ENCODE results near the gene OR51A4.
"Not testable (repeated sequence)": the region's sequence is repeated elsewhere in the genome, so short reads cannot be mapped to it uniquely, and the experiment has no call there.

OR51A4 gene, protein sequence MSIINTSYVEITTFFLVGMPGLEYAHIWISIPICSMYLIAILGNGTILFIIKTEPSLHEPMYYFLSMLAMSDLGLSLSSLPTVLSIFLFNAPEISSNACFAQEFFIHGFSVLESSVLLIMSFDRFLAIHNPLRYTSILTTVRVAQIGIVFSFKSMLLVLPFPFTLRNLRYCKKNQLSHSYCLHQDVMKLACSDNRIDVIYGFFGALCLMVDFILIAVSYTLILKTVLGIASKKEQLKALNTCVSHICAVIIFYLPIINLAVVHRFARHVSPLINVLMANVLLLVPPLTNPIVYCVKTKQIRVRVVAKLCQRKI

GRCh38 chr11:4947505-4947904 lies at the start of gene OR51A4:
OR51A4 (minus strand) TSS chr11:4947605; CDS start chr11:4947100, 505 bp downstream.
- DNase-seq = no peak

- DNase-seq = no peak
Observed at GRCh38 chr11:4994551-4994950, 47.1 kb upstream of the OR51A4 start, which contains the start of gene OR51L1. OR51L1 (plus strand) TSS chr11:4994851; CDS start chr11:4998983, 4,132 bp downstream.

DNA sequence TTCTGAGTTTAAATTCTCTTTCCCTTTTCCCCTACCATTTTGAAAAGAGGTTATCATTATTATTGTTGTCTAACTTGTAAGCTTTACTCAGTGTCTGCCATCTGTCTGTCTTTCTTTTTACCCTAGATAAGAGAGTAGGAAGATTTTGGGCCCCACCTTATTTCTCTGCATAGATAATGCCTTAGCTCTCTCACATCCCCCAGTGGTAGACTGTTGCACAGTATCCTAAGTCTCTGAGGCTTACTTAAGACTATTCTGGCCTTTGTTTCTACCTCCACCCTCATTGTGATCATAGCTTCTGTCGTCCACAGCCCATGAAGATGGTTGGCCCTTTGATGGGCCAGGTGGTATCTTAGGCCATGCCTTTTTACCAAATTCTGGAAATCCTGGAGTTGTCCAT lies 43.7 kb upstream of the OR51A4 start:
- no peak for DNase-seq

- DNase-seq = no peak
Observed at GRCh38 chr11:4983841-4984240, 36.4 kb upstream of the OR51A4 start.

- DNase-seq = no peak
Observed at GRCh38 chr11:4982678-4983077, 35.3 kb upstream of the OR51A4 start.

GRCh38 chr11:4979036-4979435 lies 31.6 kb upstream of the OR51A4 start:
- no peak for DNase-seq

GRCh38 chr11:4975436-4975835 lies 28.0 kb upstream of the OR51A4 start:
- no peak for DNase-seq

- no peak for DNase-seq
Observed at GRCh38 chr11:4962816-4963215, 15.4 kb upstream of the OR51A4 start.

- no peak for DNase-seq
Observed at GRCh38 chr11:4960877-4961276, 13.5 kb upstream of the OR51A4 start.

DNA sequence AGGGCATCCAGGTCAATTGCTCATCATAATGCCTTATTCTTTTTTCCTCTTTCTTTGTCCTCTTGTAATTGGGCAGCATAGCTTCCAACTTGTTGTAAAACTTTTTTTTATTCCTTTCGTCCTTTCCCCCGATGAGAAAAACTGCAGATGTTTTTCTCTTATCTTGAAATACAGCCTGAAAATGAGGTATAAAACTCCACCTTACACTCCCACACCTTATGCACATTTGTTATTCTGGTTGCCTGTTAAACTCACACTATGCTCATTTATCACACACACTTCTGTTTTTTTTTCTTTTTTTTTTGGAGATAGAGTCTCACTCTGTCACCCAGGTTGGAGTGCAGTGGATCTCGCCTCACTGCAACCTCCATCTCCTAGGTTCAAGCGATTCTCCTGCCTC lies 10.0 kb upstream of the OR51A4 start:
- no peak for DNase-seq

DNA sequence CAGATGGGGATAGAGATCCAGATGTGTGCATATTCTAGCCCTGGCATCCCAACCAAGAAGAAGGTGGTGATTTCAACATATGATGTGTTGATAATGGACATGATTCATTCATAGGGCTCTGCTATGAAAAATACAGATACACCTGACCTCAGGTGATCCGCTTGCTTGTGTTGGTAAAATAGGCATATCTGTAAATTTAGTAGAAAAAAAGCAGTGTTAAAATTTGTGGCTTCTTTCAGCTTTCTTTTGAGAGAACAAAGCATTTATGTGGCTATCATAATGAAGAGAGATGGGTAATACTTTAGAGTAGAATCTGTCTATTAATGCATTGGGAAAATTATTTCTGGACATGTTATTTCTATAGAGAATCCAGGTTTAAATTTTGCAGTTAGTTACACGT lies 8.2 kb upstream of the OR51A4 start, which contains the start of gene OR51A2:
OR51A2 (minus strand) TSS at position 101 of the 400 bp plus-strand sequence; CDS start at position 101, 0 bp downstream.
- DNase-seq = not testable (repeated sequence)

DNA sequence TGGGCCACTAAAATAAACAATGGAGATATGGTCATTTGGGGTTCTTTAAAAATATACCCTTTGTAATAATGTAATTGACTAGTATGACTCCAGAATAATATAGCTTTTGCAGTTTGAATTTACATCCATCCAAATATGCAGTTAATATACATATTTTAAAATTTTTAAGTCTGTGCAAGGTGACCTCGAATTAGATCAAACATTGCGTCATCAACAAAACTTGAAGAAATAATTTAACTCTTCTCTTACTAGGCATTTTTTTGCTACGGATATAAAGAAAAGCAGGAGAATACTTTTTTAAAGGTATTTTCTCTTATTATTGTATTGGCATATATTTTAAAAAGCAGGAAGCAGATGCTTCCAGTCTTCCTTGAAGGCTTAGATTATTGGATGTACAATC lies 10.7 kb downstream of the OR51A4 start:
- no peak for DNase-seq

DNA sequence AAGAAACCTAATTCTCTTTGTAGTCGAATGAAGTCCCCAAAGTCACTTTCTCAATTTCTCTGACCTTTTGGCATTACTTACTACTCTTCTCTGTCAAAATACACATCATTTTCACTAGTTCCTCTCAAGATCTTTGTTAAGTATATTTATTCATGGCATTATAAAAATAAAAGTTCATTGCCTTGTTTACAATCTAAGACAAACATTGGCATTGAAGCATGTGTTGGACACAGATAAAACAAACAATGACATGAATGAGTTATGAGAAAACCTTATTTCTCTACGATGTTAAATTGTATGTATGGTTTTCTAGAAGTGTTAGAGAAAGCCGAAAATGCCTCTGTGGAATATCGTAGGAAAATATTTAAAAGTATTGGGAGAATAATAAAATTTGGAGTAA lies 14.7 kb downstream of the OR51A4 start:
- no peak for DNase-seq

GRCh38 chr11:4926608-4927007 lies 20.8 kb downstream of the OR51A4 start:
- no peak for DNase-seq

DNA sequence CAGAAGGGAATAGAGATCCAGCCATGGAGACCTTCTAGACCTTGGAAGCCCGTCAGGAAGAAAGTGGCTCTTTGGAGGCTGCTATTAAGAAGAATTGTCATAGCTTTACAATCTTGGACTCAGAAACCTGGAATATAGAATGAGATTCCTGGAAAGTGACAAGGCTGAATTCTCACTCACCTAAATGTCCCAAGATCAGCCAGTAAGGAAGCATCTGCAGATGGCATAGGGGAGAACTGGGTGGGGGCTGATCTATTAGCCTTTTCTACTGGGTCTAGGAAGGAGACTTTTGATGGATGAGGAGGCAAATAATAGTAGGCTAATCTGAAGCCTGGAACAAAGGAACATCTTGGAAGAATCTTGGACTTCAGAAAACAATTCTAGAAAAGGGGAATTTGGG lies 23.2 kb downstream of the OR51A4 start, which contains the start of gene OR51G1:
OR51G1 (minus strand) TSS at position 101 of the 400 bp plus-strand sequence; CDS start at position 101, 0 bp downstream.
- no peak for DNase-seq

GRCh38 chr11:4922304-4922703 lies 25.1 kb downstream of the OR51A4 start:
- no peak for DNase-seq

- DNase-seq = no peak
Observed at GRCh38 chr11:4921796-4922195, 25.6 kb downstream of the OR51A4 start.

- DNase-seq = no peak
Observed at GRCh38 chr11:4919250-4919649, 28.2 kb downstream of the OR51A4 start, which contains the start of gene OR51G2. OR51G2 (minus strand) TSS chr11:4919350; CDS start chr11:4915663, 3,687 bp downstream.

- no peak for DNase-seq
Observed at GRCh38 chr11:4916581-4916980, 30.8 kb downstream of the OR51A4 start.

- no peak for DNase-seq
Observed at GRCh38 chr11:4903484-4903883, 43.9 kb downstream of the OR51A4 start, which contains the start of gene OR51A7. OR51A7 (plus strand) TSS chr11:4903783; CDS start chr11:4907370, 3,587 bp downstream.
